B cell (primary cell): Measurements from ENCODE around the gene DMXL1. TPM values are rescaled to one million over a fixed set of nuclear protein-coding genes. Genes with fewer than 3 reads are reported as not detected.

Experiments used
- ATAC-seq: fragments of 200-7000 bp; cut with Tn5 transposase; one replicate; pipeline ENCODE4 v1.10.0; 2021; ENCODE audit warnings: low read depth, mild to moderate bottlenecking, moderate number of reproducible peaks, moderate library complexity
- CTCF ChIA-PET: fragments of 350-600 bp; sonication (Branson Sonifier 250); formaldehyde crosslinking; loops from one replicate; lab custom pipeline; 2021; ENCODE audit warnings: antibody characterized with exemption, inconsistent platforms; lab: Charles Lee
- POLR2A ChIA-PET: fragments of 350-600 bp; sonication (Branson Sonifier 250); formaldehyde crosslinking; loops from one replicate; lab custom pipeline; 2021; ENCODE audit warnings: antibody characterized with exemption; lab: Charles Lee
- DNase-seq: peaks from one replicate; pipeline ENCODE4 v3.0.0; 2013
- H2AFZ ChIP-seq: 2 replicates; pipeline ENCODE4 v1.6.1; 2012; ENCODE audit warnings: mild to moderate bottlenecking, low read depth, low read length; ENCODE audit not compliant: insufficient read depth, poor library complexity, severe bottlenecking
- H3K27ac ChIP-seq, 2 donors: 1 replicate in 1 of 2; 2 replicates in 1 of 2; pipeline ENCODE4 v1.5.1; 2012 to 2013; ENCODE audit warnings: low read length in 2 of 2, mild to moderate bottlenecking in 2 of 2, moderate library complexity in 1 of 2
- H3K27me3 ChIP-seq, 4 experiments: fragments of 200-600 bp in 1 of 4; sonication (generic) in 1 of 4; replicated peaks in 1 of 4; 1 replicate in 2 of 4; 2 replicates in 2 of 4; pipeline versions ENCODE4 v1.6.1 to v1.7.0; 2013 to 2016; ENCODE audit warnings: low read length in 3 of 4, mild to moderate bottlenecking in 2 of 4, mixed read lengths in 1 of 4, moderate library complexity in 1 of 4; ENCODE audit not compliant: insufficient read depth in 4 of 4, control insufficient read depth in 3 of 4; ENCODE audit errors: control extremely low read depth in 1 of 4
- H3K36me3 ChIP-seq, 2 experiments: replicated peaks in 1 of 2; 1 replicate in 1 of 2; 2 replicates in 1 of 2; pipeline versions ENCODE4 v1.6.1 to v1.7.1; 2013; ENCODE audit warnings: low read length in 1 of 2; ENCODE audit not compliant: insufficient read depth in 2 of 2, control insufficient read depth in 1 of 2; ENCODE audit errors: control extremely low read depth in 1 of 2, extremely low read depth in 1 of 2
- H3K4me1 ChIP-seq, 2 donors: fragments of 200-600 bp in 1 of 2; sonication (generic) in 1 of 2; 1 replicate in 1 of 2; 2 replicates in 1 of 2; pipeline versions ENCODE4 v1.5.1 to v1.6.1; 2013 to 2017; ENCODE audit warnings: low read length in 2 of 2; ENCODE audit not compliant: control insufficient read depth in 2 of 2, insufficient read depth in 2 of 2
- H3K4me2 ChIP-seq: replicated peaks from 2 replicates; pipeline ENCODE3; 2012; ENCODE audit warnings: mild to moderate bottlenecking, low read depth, low read length; ENCODE audit not compliant: poor library complexity, severe bottlenecking
- H3K4me3 ChIP-seq, 5 experiments: fragments of 200-600 bp in 1 of 5; sonication (generic) in 1 of 5; 1 replicate in 3 of 5; 2 replicates in 2 of 5; pipeline versions ENCODE4 v1.5.1 to v1.7.0; 2011 to 2016; ENCODE audit warnings: low read length in 4 of 5, mild to moderate bottlenecking in 4 of 5, low read depth in 2 of 5, control low read depth in 1 of 5, moderate library complexity in 1 of 5; ENCODE audit not compliant: insufficient read depth in 1 of 5; ENCODE audit errors: control extremely low read depth in 1 of 5, extremely low read depth in 1 of 5
- H3K79me2 ChIP-seq: fragments of 200-600 bp; sonication (generic); one replicate; pipeline ENCODE4 v1.6.0; 2016; ENCODE audit warnings: low read length; ENCODE audit not compliant: control insufficient read depth, insufficient read depth
- H3K9ac ChIP-seq: fragments of 200-600 bp; sonication (generic); 2 replicates; pipeline ENCODE4 v1.6.1; 2017; ENCODE audit warnings: mild to moderate bottlenecking, low read length, moderate library complexity
- H3K9me3 ChIP-seq, 3 donors: one replicate each; pipeline versions ENCODE4 v1.6.1 to v1.7.1; 2013; ENCODE audit warnings: low read length in 2 of 3; ENCODE audit not compliant: control insufficient read depth in 2 of 3, insufficient read depth in 1 of 3; ENCODE audit errors: control extremely low read depth in 1 of 3
- H4K20me1 ChIP-seq: 2 replicates; pipeline ENCODE4 v1.6.0; 2012; ENCODE audit warnings: mild to moderate bottlenecking, low read length; ENCODE audit not compliant: insufficient read depth, control insufficient read depth, poor library complexity, severe bottlenecking
- H3K27ac Mint-ChIP-seq: one replicate; pipeline ENCODE4 v1.8.0; 2021; ENCODE audit warnings: mixed read lengths
- H3K27me3 Mint-ChIP-seq: one replicate; pipeline ENCODE4 v1.8.0; 2021; ENCODE audit warnings: mixed read lengths
- H3K4me1 Mint-ChIP-seq: one replicate; pipeline ENCODE4 v1.8.0; 2021; ENCODE audit warnings: mixed read lengths
- H3K4me3 Mint-ChIP-seq: one replicate; pipeline ENCODE4 v1.8.0; 2021; ENCODE audit warnings: mixed read lengths
- H3K9me3 Mint-ChIP-seq: one replicate; pipeline ENCODE4 v1.8.0; 2022; ENCODE audit warnings: mixed read lengths; ENCODE audit not compliant: insufficient read depth
- CTCF ChIP-seq: fragments of 200-600 bp; IDR thresholded peaks from one replicate; pipeline ENCODE4 v1.8.0; 2022; ENCODE audit warnings: antibody characterized with exemption, mild to moderate bottlenecking
- EZH2 ChIP-seq: IDR thresholded peaks from 2 replicates; pipeline ENCODE4 v1.6.1; 2012; ENCODE audit warnings: borderline replicate concordance, low read depth, mild to moderate bottlenecking, moderate library complexity, low read length; ENCODE audit not compliant: insufficient read depth, poor library complexity, severe bottlenecking
- WGBS: methylation state at CpG from one replicate; pipeline ENCODE4 v1.1.5; 2013; ENCODE audit warnings: missing lambda C conversion rate; ENCODE audit not compliant: insufficient coverage; 5-methylcytosine and 5-hydroxymethylcytosine counted together
- intact Hi-C: fragments of 100-400 bp; cut with micrococcal nuclease; formaldehyde crosslinking; loops from one replicate; pipeline ENCODE4 v1.10.0; 2022
- polyA plus RNA-seq: library from polyadenylated mRNA; depleted of rRNA; stranded (reverse); fragments of >200 nt; gene quantifications from 2 replicates; pipeline ENCODE4 v1.2.3, GENCODE V29; 2012
- total RNA-seq, 2 donors: library from RNA; stranded (reverse); fragments of 120-200 nt in 1 of 2; gene quantifications; 1 replicate in 1 of 2; 2 replicates in 1 of 2; pipeline versions ENCODE4 v1.2.3 to v1.2.4, GENCODE V29; 2013 to 2022

Gene DMXL1
- total and polyA plus RNA-seq, 2 donors (not counting 1 experiment from before 2014, with no cell fraction given), result 37.9 to 129 TPM

GRCh38 chr5:119276978-119277377 lies 206.1 kb downstream of the DMXL1 start:
- WGBS, result no CpG with 5 or more reads among the region's 5 CpGs
- H3K4me1 ChIP-seq, result peaks cover 86 to 91% of the 10 kb centered on the region in 2 donors
- no peak overlapping the region for H3K9ac ChIP-seq
- peak overlapping the region; percentile 48 for H3K4me2 ChIP-seq
- H3K27me3 ChIP-seq, result no peaks in the 10 kb centered on the region
- ChIA-PET POLR2A (no interaction called here), CTCF (interaction anchor here (1.5 to 2.6 kb wide), 2 partner anchors 13 to 135 kb away, joined by 5 to 11 read pairs; no protein-coding TSS in a partner anchor)
- H3K79me2 ChIP-seq, result peaks cover 87% of the 10 kb centered on the region
- no peaks in the 10 kb centered on the region for H3K9me3 ChIP-seq
- Mint-ChIP-seq H3K27ac (peak overlapping the region; percentile 86), H3K9me3 (no peaks in the 10 kb centered on the region), H3K4me3 (peak overlapping the region; percentile 9), H3K27me3 (no peaks in the 10 kb centered on the region), H3K4me1 (peaks cover 96% of the 10 kb centered on the region)
- H4K20me1 ChIP-seq, result peaks cover 25% of the 10 kb centered on the region
- peak overlapping the region; percentile 36 to 91 for H3K27ac ChIP-seq
- TF ChIP-seq EZH2, result no peak
- no peak for TF ChIP-seq CTCF
- DNase-seq (no peak), ATAC-seq (no peak)
- no peak overlapping the region for H2AFZ ChIP-seq
- peaks cover 4 to 7% of the 10 kb centered on the region in 2 experiments for H3K36me3 ChIP-seq
- H3K4me3 ChIP-seq, result no peak overlapping the region
- intact Hi-C loops, result loop anchor here (1.0 to 10.0 kb wide), 3 partner anchors 9 to 245 kb away; no protein-coding TSS in a partner anchor

- WGBS, result 17% methylated on average over 1 of the region's 1 CpG
- intact Hi-C loops, result loop anchor here (5.0 to 10.0 kb wide), 2 partner anchors 54 to 247 kb away; no protein-coding TSS in a partner anchor
- H3K4me3 Mint-ChIP-seq, result peak overlapping the region; percentile 35
- Histone ChIP-seq H2AFZ (no peak overlapping the region), H3K4me2 (peak overlapping the region; percentile 48), H3K9me3 (no peaks in the 10 kb centered on the region), H3K4me1 (peaks cover 86 to 91% of the 10 kb centered on the region in 2 donors), H3K27me3 (no peaks in the 10 kb centered on the region), H3K4me3 (no peak overlapping the region), H4K20me1 (peaks cover 46% of the 10 kb centered on the region), H3K27ac (peak overlapping the region; percentile 43 to 72), H3K79me2 (peaks cover 87% of the 10 kb centered on the region), H3K9ac (no peak overlapping the region), H3K36me3 (peaks cover 17% of the 10 kb centered on the region in 2 experiments)
- ChIA-PET POLR2A (no interaction called here), CTCF (no interaction called here)
- no peaks in the 10 kb centered on the region for H3K9me3 Mint-ChIP-seq
- H3K4me1 Mint-ChIP-seq, result peaks cover 96% of the 10 kb centered on the region
- H3K27ac Mint-ChIP-seq, result peak overlapping the region; percentile 78
- TF ChIP-seq CTCF, result no peak
- TF ChIP-seq EZH2, result no peak
- ATAC-seq, result no peak
- no peak for DNase-seq
- no peaks in the 10 kb centered on the region for H3K27me3 Mint-ChIP-seq
Observed at GRCh38 chr5:119279093-119279492, 208.2 kb downstream of the DMXL1 start.
